IPS-20b (cell line): ENCODE measurements around the gene GIMAP4.

ENCODE experiments used
- H3K27ac ChIP-seq: one replicate; pipeline ENCODE4 v1.5.1; 2013; ENCODE audit warnings: low read length
- H3K27me3 ChIP-seq: 2 replicates; pipeline ENCODE4 v1.6.1; 2013; ENCODE audit warnings: mild to moderate bottlenecking, low read length, inconsistent platforms; ENCODE audit not compliant: insufficient read depth
- H3K36me3 ChIP-seq: 2 replicates; pipeline ENCODE4 v1.6.1; 2013; ENCODE audit warnings: low read depth, mild to moderate bottlenecking, inconsistent platforms, low read length, moderate library complexity; ENCODE audit not compliant: insufficient read depth
- H3K4me1 ChIP-seq: 2 replicates; pipeline ENCODE4 v1.6.1; 2013; ENCODE audit warnings: mild to moderate bottlenecking, control low read depth, inconsistent platforms, low read length, moderate library complexity; ENCODE audit not compliant: insufficient read depth
- H3K4me3 ChIP-seq: 2 replicates; pipeline ENCODE4 v1.5.1; 2013; ENCODE audit warnings: mild to moderate bottlenecking, low read length, inconsistent platforms
- H3K9ac ChIP-seq: 2 replicates; pipeline ENCODE4 v1.6.1; 2013; ENCODE audit warnings: low read depth, mild to moderate bottlenecking, inconsistent platforms, low read length, moderate library complexity
- H3K9me3 ChIP-seq: 2 replicates; pipeline ENCODE4 v1.6.1; 2013; ENCODE audit warnings: mild to moderate bottlenecking, low read depth, low read length, inconsistent platforms; ENCODE audit not compliant: insufficient read depth

GIMAP4 gene

GRCh38 chr7:150620061-150620460, 52.9 kb downstream of the GIMAP4 start:
- H3K9me3 ChIP-seq = no peaks in the 10 kb centered on the region
- no peak overlapping the region for H3K27ac ChIP-seq
- H3K4me1 ChIP-seq = no peaks in the 10 kb centered on the region
- no peak overlapping the region for H3K9ac ChIP-seq
- H3K27me3 ChIP-seq = no peaks in the 10 kb centered on the region; the same call in 1 of the 2 replicates
- no peaks in the 10 kb centered on the region for H3K36me3 ChIP-seq
- H3K4me3 ChIP-seq = no peak overlapping the region

DNA sequence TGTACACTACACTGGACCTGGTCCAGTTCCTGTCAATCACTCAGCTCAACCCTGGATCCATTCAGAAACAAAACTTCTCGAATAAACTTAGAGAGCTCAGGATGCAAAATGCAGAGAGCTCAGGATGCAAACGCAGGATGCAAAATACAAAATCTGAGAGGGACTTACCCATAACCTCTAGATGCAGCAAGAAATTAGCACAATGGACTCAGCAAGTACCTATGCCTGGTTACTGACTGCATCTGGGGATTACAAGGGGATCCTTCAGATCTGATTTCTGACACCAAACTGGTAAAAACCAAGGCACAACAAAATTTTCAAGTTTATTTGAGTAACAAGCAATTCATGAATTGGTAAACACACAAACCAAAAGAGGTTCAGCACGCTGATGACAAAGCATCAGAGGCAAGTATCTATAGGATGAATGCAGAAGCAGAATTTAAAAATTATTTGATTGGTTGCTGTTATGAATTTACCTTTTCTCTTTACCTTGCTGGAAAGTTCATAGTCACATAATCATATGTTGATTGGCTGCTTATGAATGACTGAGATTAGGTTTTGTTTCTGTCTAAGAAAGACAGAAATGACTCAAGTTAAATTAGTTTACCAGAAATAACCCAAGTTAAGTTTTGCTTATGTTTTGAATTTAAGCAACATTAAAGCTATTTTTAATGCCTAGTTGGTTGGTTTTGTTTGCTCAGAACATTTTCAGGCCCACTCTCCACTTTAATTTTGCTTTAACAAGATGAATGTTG, 53.6 kb downstream of the GIMAP4 start:
- no peaks in the 10 kb centered on the region for H3K9me3 ChIP-seq
- H3K27ac ChIP-seq = no peak overlapping the region
- no peaks in the 10 kb centered on the region; the same call in 1 of the 2 replicates for H3K27me3 ChIP-seq

GRCh38 chr7:150621376-150621775, 54.2 kb downstream of the GIMAP4 start:
- Histone ChIP-seq H3K4me3 (no peak overlapping the region), H3K9ac (no peak overlapping the region), H3K27ac (no peak overlapping the region), H3K4me1 (no peaks in the 10 kb centered on the region), H3K9me3 (no peaks in the 10 kb centered on the region), H3K27me3 (no peaks in the 10 kb centered on the region; the same call in 1 of the 2 replicates), H3K36me3 (no peaks in the 10 kb centered on the region)

More for the DNA sequence above, 53.6 kb downstream of the GIMAP4 start:
- H3K4me3 ChIP-seq = no peak overlapping the region
- no peaks in the 10 kb centered on the region for H3K36me3 ChIP-seq
- H3K9ac ChIP-seq = no peak overlapping the region
- no peaks in the 10 kb centered on the region for H3K4me1 ChIP-seq
